PFSK-1 (cell line): ENCODE results near the gene MR1.

ENCODE experiments used
- FOXP2 ChIP-seq: optimal IDR thresholded peaks from 2 replicates; pipeline ENCODE3; 2011; ENCODE audit warnings: borderline replicate concordance, control low read depth, inconsistent platforms; ENCODE audit not compliant: insufficient read depth; ENCODE audit errors: extremely low read length, extremely low read depth
- POLR2AphosphoS5 ChIP-seq: IDR thresholded peaks from 2 replicates; pipeline ENCODE4 v1.6.1; 2012; ENCODE audit warnings: low read depth, mild to moderate bottlenecking, control low read depth, low read length, moderate library complexity
- SIN3A ChIP-seq: IDR thresholded peaks from 2 replicates; pipeline ENCODE4 v1.6.1; 2012; ENCODE audit warnings: mild to moderate bottlenecking, low read length, moderate library complexity, borderline replicate concordance; ENCODE audit not compliant: insufficient read depth
- TAF1 ChIP-seq: IDR thresholded peaks from 2 replicates; pipeline ENCODE4 v1.6.1; 2012; ENCODE audit warnings: low read length, control low read depth, borderline replicate concordance; ENCODE audit not compliant: insufficient read depth
- TF ChIP-seq, protein P1 (sequence below), 2 experiments: IDR thresholded peaks; 2 replicates each; pipeline versions ENCODE4 v1.6.1 to v1.8.0; 2011 to 2012; ENCODE audit warnings: low read depth in 2 of 2, low read length in 2 of 2, control low read depth in 1 of 2, inconsistent platforms in 1 of 2, mild to moderate bottlenecking in 1 of 2, moderate library complexity in 1 of 2; ENCODE audit not compliant: insufficient read depth in 1 of 2

Gene MR1

DNA sequence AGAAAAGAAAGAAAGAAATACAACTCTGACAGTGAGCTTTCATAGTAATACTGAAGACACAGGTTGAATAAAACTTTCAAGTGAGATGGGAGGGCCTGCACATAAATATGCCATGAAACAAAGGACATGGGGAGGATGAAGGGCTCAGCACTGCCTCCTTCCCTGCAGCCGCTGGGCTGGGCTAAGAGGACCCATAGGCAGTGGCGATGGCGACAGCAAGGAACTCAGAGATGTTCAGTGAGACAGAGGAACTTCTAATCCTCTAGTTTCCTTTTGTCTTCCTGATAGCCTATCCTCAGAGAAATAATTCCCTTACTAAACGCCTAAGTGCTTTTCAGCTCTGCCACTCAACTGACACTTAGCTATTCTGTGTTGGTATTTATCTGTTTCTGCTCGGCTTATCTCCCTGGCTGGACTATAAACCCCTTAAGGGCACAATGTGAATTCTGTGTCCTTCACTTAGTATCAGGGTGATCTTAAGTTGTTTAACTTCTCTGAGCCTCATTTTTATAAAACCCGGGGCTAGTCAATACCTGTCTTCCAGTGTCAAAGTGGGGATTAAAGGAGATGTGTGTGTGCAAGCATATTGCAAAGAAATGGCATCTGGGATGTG, 30.3 kb downstream of the MR1 start:
- TF ChIP-seq SIN3A, result no peak

DNA sequence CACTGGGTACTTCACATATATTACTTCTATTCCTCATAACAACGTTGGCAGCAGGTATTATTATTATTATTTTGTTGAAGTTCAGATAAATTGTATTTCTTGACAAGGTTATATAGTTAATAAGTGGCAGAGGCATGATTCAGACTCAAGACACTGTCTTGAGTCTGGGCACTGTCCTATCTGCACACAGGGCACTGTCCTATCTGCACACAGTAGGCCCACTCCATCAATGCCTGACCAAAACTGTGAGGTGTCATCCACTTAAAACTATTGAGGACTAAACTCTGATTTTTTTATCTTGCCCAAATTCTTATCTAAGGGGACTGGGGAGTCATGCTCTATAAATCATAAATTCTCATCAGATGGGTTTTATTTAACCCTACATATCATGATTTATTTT, 30.9 kb downstream of the MR1 start:
- no peak for TF ChIP-seq TAF1
- TF ChIP-seq, protein P1, sequence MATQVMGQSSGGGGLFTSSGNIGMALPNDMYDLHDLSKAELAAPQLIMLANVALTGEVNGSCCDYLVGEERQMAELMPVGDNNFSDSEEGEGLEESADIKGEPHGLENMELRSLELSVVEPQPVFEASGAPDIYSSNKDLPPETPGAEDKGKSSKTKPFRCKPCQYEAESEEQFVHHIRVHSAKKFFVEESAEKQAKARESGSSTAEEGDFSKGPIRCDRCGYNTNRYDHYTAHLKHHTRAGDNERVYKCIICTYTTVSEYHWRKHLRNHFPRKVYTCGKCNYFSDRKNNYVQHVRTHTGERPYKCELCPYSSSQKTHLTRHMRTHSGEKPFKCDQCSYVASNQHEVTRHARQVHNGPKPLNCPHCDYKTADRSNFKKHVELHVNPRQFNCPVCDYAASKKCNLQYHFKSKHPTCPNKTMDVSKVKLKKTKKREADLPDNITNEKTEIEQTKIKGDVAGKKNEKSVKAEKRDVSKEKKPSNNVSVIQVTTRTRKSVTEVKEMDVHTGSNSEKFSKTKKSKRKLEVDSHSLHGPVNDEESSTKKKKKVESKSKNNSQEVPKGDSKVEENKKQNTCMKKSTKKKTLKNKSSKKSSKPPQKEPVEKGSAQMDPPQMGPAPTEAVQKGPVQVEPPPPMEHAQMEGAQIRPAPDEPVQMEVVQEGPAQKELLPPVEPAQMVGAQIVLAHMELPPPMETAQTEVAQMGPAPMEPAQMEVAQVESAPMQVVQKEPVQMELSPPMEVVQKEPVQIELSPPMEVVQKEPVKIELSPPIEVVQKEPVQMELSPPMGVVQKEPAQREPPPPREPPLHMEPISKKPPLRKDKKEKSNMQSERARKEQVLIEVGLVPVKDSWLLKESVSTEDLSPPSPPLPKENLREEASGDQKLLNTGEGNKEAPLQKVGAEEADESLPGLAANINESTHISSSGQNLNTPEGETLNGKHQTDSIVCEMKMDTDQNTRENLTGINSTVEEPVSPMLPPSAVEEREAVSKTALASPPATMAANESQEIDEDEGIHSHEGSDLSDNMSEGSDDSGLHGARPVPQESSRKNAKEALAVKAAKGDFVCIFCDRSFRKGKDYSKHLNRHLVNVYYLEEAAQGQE (IDR thresholded peaks at IDR 0.05; ENCODE audit: insufficient read depth in 1 of 2, low read depth in 2 of 2, low read length in 2 of 2), result no peak
- no peak for TF ChIP-seq POLR2AphosphoS5
- no peak for TF ChIP-seq FOXP2
- no peak for TF ChIP-seq SIN3A

DNA sequence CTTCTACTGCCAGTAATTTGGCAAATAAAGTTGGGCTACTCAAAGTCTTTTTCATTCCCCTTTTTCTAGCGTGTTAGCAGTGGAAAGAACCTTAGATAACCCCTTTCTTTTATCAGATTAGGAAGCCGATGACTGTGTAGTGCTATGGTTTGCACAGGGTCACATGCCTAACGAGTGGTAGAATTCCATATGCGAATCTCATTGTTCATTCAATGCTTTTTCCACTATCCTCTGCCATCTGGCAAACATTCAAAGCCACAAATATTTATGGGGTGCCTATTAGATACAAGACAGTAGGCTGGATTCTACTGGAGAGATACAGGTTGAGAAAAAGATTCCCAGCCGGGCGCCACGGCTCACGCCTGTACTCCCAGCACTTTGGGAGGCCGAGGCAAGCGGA, 39.9 kb downstream of the MR1 start:
- TF ChIP-seq POLR2AphosphoS5, result no peak
- TF ChIP-seq, protein P1 (IDR thresholded peaks at IDR 0.05; ENCODE audit: insufficient read depth in 1 of 2, low read depth in 2 of 2, low read length in 2 of 2), result no peak
- TF ChIP-seq SIN3A, result no peak
- no peak for TF ChIP-seq FOXP2
- no peak for TF ChIP-seq TAF1

DNA sequence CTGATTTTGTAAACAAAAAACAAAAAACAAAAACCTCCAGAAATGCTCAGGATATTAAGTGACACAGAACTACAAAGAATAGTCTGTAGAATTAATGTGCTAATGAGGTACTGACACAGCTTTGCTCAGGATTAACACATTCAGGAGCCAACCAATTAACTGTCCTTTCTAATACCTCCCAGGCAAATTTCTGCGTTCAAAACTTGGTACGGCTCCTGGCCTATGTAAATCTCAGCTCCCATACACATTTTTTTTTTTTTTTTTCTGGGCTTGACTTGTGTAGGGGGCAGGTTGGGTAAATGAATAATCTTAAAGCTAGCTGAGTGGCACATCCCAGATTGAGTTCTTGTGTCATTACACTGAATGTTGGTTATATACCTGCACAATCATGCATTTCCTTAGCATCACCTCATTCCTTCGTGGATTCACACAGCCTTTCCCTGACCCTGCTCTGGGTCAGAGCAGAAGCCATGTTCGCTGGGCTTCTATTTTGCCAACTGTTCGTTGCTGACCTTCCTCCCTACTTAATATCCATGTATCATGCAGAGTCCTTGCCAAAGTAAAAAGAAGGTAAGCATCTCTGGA, 42.1 kb downstream of the MR1 start:
- TF ChIP-seq, protein P1 (IDR thresholded peaks at IDR 0.05; ENCODE audit: insufficient read depth in 1 of 2, low read depth in 2 of 2, low read length in 2 of 2), result no peak
- TF ChIP-seq TAF1 (no peak), POLR2AphosphoS5 (no peak), SIN3A (no peak), FOXP2 (no peak)

DNA sequence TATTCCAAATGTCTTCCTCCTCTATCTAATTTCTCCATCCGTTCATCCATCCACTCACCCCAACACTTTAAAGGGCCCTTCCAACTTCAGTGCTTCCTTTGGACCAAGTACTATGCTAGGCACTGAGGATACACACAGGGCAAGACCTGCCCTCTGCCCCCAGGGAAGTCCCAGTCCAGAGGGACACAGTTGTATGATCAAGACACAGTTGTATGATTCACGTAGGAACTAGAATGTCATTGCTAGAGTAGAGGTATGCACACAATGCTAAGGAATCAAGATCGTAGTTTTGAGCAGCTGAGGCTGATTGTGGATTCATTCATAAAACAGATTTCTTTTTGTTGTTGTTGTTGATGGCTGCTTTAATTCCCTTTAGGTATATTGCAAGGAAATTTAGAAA, 43.1 kb downstream of the MR1 start:
- TF ChIP-seq, protein P1 (IDR thresholded peaks at IDR 0.05; ENCODE audit: insufficient read depth in 1 of 2, low read depth in 2 of 2, low read length in 2 of 2), result no peak
- TF ChIP-seq POLR2AphosphoS5 (no peak), TAF1 (no peak), SIN3A (no peak), FOXP2 (no peak)
